Peyer's patch (tissue), 4 donors: ENCODE measurements around the gene MATR3. TPM values are rescaled to one million over a fixed set of nuclear protein-coding genes. Genes with fewer than 3 reads are reported as not detected.

ENCODE experiments used
- DNase-seq, 3 donors: peaks; one replicate each; pipeline ENCODE4 v3.0.0-alpha.2; 2017 to 2019
- H3K27ac ChIP-seq, 4 donors: fragments of 200-600 bp; sonication (generic); one replicate each; pipeline ENCODE4 v1.5.1; 2016 to 2019
- H3K27me3 ChIP-seq, 2 donors: fragments of 200-600 bp; sonication (generic); one replicate each; pipeline ENCODE4 v1.5.1; 2019
- H3K36me3 ChIP-seq, 3 donors: fragments of 200-600 bp; sonication (generic); one replicate each; pipeline ENCODE4 v1.5.1; 2016 to 2019
- H3K4me1 ChIP-seq, 4 donors: fragments of 200-600 bp; sonication (generic); one replicate each; pipeline ENCODE4 v1.5.1; 2016 to 2019
- H3K4me3 ChIP-seq, 4 donors: fragments of 200-600 bp; sonication (generic); 1 replicate in 3 of 4; 2 replicates in 1 of 4; pipeline ENCODE4 v1.5.1; 2016 to 2019; ENCODE audit warnings: mild to moderate bottlenecking in 1 of 4
- H3K9me3 ChIP-seq, 4 donors: fragments of 200-600 bp; sonication (generic); one replicate each; pipeline ENCODE4 v1.5.1; 2016 to 2019; ENCODE audit warnings: mild to moderate bottlenecking in 1 of 4
- POLR2A ChIP-seq, 2 donors: fragments of 450-650 bp; IDR thresholded peaks; one replicate each; pipeline ENCODE4 v1.5.1; 2017; ENCODE audit warnings: antibody characterized with exemption in 2 of 2, mild to moderate bottlenecking in 2 of 2, moderate library complexity in 2 of 2
- total RNA-seq, 4 donors: library from RNA; depleted of rRNA; stranded (reverse); fragments of >200 nt; gene quantifications; one replicate each; pipeline ENCODE4 v1.1.0, GENCODE V29; 2016
- TF ChIP-seq, protein P1 (sequence below), 6 experiments: fragments of 450-650 bp in 4 of 6; fragments of 200-600 bp in 2 of 6; sonication (generic) in 1 of 6; IDR thresholded peaks; one replicate each; pipeline ENCODE4 v1.5.1; 2017 to 2019; ENCODE audit warnings: antibody characterized with exemption in 6 of 6, mild to moderate bottlenecking in 3 of 6, moderate library complexity in 1 of 6

MATR3 gene
- total RNA-seq, 4 donors from 2014 or later: 110 to 217 (median 120) TPM

DNA sequence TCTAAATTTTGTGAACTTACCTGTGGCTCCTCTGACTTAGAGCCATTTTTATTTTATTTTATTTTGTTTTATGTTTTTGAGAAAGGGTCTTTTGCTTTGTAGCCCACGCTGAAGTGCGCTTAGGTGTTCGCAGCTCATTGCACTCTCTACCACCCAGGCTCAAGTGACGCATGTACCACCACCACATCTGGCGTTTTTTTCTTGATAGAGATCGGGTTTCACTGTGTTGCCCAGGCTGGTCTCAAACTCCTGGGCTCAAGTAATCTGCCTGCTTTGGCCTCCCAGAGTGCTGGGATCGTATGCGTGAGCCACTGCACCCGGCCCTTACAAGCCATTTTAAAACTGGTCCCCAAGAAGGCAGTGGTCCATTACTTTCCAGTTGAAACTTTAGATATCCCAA is 18.5 kb downstream of the MATR3 start:
- H3K4me3 ChIP-seq: no peak overlapping the region
- DNase-seq: no peak
- no peaks in the 10 kb centered on the region for H3K9me3 ChIP-seq
- H3K4me1 ChIP-seq: peaks cover 0 to 36% (median 8%) of the 10 kb centered on the region in 4 donors
- no peaks in the 10 kb centered on the region for H3K27me3 ChIP-seq
- no peak overlapping the region for H3K27ac ChIP-seq
- H3K36me3 ChIP-seq: peaks cover 0 to 13% (median 5%) of the 10 kb centered on the region in 3 donors
- TF ChIP-seq POLR2A (IDR thresholded peaks at IDR 0.05): no peak
- TF ChIP-seq, protein P1, sequence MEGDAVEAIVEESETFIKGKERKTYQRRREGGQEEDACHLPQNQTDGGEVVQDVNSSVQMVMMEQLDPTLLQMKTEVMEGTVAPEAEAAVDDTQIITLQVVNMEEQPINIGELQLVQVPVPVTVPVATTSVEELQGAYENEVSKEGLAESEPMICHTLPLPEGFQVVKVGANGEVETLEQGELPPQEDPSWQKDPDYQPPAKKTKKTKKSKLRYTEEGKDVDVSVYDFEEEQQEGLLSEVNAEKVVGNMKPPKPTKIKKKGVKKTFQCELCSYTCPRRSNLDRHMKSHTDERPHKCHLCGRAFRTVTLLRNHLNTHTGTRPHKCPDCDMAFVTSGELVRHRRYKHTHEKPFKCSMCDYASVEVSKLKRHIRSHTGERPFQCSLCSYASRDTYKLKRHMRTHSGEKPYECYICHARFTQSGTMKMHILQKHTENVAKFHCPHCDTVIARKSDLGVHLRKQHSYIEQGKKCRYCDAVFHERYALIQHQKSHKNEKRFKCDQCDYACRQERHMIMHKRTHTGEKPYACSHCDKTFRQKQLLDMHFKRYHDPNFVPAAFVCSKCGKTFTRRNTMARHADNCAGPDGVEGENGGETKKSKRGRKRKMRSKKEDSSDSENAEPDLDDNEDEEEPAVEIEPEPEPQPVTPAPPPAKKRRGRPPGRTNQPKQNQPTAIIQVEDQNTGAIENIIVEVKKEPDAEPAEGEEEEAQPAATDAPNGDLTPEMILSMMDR (IDR thresholded peaks at IDR 0.05): no peak

DNA sequence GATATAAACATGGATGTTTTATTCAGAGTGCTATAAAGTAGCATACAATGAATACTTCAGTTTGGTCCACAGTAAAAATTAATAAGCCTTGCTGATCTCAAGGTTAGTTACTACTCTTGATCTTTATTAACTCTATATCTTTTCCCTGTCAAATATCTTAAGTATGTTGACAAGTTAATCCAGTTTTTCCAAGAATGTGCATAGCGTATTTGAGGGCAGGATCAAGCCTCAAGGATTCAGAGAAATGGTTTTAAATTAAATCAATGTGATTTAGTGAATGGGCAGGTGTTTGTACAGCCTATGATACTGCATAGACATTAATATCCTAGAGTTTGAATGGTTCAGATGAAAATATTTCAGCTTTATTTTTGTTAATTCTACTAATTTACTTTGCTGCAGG is 20.7 kb downstream of the MATR3 start:
- no peak for DNase-seq
- Histone ChIP-seq H3K27me3 (no peaks in the 10 kb centered on the region), H3K4me1 (peaks cover 0 to 17% (median 5%) of the 10 kb centered on the region in 4 donors), H3K4me3 (no peak overlapping the region), H3K27ac (no peak overlapping the region), H3K36me3 (peaks cover 0 to 34% (median 5%) of the 10 kb centered on the region in 3 donors), H3K9me3 (no peaks in the 10 kb centered on the region)
- TF ChIP-seq, protein P1 (IDR thresholded peaks at IDR 0.05): no peak
- no peak for TF ChIP-seq POLR2A (IDR thresholded peaks at IDR 0.05)

DNA sequence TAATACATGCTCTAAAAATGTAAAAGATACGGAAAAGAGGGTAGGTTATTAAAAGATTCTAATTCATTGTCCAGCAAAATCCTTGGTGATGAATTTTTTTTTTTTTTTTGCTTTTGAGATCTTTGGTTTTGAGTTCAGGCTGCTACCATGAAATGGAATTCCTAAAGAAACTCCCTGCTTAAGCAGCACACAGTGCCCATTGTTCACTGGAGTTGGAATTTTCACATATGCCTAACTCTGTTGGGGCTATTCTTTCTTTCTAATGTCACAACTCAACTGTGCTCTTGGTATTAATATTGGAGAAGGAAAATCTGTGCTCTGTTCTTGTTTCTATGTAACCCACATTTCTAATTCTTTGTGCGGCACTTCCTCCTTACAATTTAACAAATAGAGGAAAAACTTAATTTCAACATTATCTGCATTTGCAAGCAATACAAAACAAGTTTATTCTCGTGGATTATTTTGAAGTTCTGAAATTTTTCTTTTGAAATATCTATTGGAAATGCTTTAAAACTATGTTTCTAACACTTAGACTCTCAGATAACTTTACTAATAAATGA is 21.6 kb downstream of the MATR3 start:
- H3K27ac ChIP-seq: no peak overlapping the region
- H3K36me3 ChIP-seq: peaks cover 0 to 43% (median 5%) of the 10 kb centered on the region in 3 donors

DNA sequence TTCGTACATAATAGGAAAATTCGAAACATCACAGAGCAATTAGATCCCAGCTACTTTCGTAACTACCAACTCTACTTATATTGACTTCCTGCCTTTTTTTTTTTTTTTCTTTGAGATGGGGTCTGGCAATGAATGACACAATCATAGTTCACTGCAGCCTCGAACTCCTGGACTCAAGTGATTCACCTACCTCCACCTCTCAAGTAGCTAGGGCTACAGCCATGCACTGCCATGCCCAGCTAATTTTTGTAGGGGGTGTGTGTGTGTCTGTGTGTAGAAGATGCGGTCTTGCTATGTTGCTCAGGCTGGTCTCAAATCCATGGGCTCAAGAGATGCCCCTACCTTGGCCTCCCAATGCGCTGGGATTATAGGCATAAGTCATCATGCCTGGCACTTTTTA is 42.3 kb downstream of the MATR3 start:
- Histone ChIP-seq H3K4me1 (peaks cover 0 to under 1% (median 0%) of the 10 kb centered on the region in 4 donors), H3K4me3 (no peak overlapping the region), H3K9me3 (no peaks in the 10 kb centered on the region), H3K27me3 (no peaks in the 10 kb centered on the region), H3K36me3 (peaks cover 0 to 25% (median 4%) of the 10 kb centered on the region in 3 donors), H3K27ac (no peak overlapping the region)
- TF ChIP-seq POLR2A (IDR thresholded peaks at IDR 0.05): no peak
- TF ChIP-seq, protein P1 (IDR thresholded peaks at IDR 0.05): no peak
- no peak for DNase-seq

More for the DNA sequence above, 21.6 kb downstream of the MATR3 start:
- H3K27me3 ChIP-seq: no peaks in the 10 kb centered on the region
- TF ChIP-seq, protein P1 (IDR thresholded peaks at IDR 0.05): no peak
- TF ChIP-seq POLR2A (IDR thresholded peaks at IDR 0.05): no peak
- no peak overlapping the region for H3K4me3 ChIP-seq
- H3K9me3 ChIP-seq: no peaks in the 10 kb centered on the region
- no peak for DNase-seq
- peaks cover 0 to 9% (median 2%) of the 10 kb centered on the region in 4 donors for H3K4me1 ChIP-seq

DNA sequence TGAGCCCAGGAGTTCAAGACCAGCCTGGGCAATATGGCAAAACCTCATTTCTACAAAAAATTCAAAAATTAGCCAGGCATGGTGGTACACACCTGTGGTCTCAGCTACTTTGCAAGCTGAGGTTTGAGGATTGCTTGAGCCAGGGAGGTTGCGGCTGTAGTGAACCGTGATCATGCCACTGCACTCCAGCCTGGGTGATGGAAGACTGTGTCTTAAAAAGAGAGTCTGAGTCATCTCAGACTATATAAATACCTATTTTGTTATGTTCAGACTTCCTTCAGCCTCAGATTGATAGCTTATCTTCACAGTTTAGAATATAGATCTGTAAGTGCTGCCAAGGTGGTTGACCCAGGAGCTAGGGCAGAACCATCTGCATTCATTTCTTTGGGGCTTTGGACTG is 46.5 kb downstream of the MATR3 start:
- Histone ChIP-seq H3K27ac (no peak overlapping the region), H3K4me1 (peaks cover 0 to 27% (median 10%) of the 10 kb centered on the region in 4 donors)

More for the DNA sequence above, 46.5 kb downstream of the MATR3 start:
- H3K4me3 ChIP-seq: no peak overlapping the region
- H3K27me3 ChIP-seq: no peaks in the 10 kb centered on the region
- DNase-seq: no peak
- H3K36me3 ChIP-seq: no peaks in the 10 kb centered on the region
- H3K9me3 ChIP-seq: no peaks in the 10 kb centered on the region
- no peak for TF ChIP-seq POLR2A (IDR thresholded peaks at IDR 0.05)
- TF ChIP-seq, protein P1 (IDR thresholded peaks at IDR 0.05): no peak
